WERI-Rb-1 (cell line): ENCODE results near the gene CDC45.
A peak's percentile ranks its signal among the peaks of the same experiment; 100 is the strongest.

ENCODE experiments used
- DNase-seq: peaks from one replicate; pipeline ENCODE4 v3.0.0-alpha.2; 2020
- H3K27ac ChIP-seq: fragments of 250-450 bp; sonication (Bioruptor Pico); 2 replicates; pipeline ENCODE4 v1.5.1; 2020; ENCODE audit warnings: mild to moderate bottlenecking, moderate library complexity
- H3K27me3 ChIP-seq: fragments of 250-450 bp; sonication (Bioruptor Pico); 2 replicates; pipeline ENCODE4 v1.5.1; 2021; ENCODE audit warnings: mild to moderate bottlenecking, low read depth, moderate library complexity; ENCODE audit not compliant: insufficient read depth, severe bottlenecking
- H3K36me3 ChIP-seq: fragments of 250-450 bp; sonication (Bioruptor Pico); 2 replicates; pipeline ENCODE4 v1.5.1; 2020; ENCODE audit warnings: mild to moderate bottlenecking, moderate library complexity
- H3K4me3 ChIP-seq: 2 replicates; pipeline ENCODE4 v1.5.1; 2011; ENCODE audit warnings: low read depth, mild to moderate bottlenecking, control low read depth, low read length
- H3K9me3 ChIP-seq: fragments of 250-450 bp; sonication (Bioruptor Pico); 2 replicates; pipeline ENCODE4 v1.5.1; 2021; ENCODE audit warnings: mild to moderate bottlenecking, moderate library complexity; ENCODE audit not compliant: severe bottlenecking
- TF ChIP-seq, protein P1 (sequence below): IDR thresholded peaks from 2 replicates; pipeline ENCODE4 v1.5.1; 2011; ENCODE audit warnings: low read depth, mild to moderate bottlenecking, control low read depth, inconsistent platforms, low read length

The CDC45 gene

GRCh38 chr22:19514831-19515565, 35.3 kb downstream of the CDC45 start:
- peak overlapping the region; percentile 99 for H3K27ac ChIP-seq
- DNase-seq: peak; percentile 96

DNA sequence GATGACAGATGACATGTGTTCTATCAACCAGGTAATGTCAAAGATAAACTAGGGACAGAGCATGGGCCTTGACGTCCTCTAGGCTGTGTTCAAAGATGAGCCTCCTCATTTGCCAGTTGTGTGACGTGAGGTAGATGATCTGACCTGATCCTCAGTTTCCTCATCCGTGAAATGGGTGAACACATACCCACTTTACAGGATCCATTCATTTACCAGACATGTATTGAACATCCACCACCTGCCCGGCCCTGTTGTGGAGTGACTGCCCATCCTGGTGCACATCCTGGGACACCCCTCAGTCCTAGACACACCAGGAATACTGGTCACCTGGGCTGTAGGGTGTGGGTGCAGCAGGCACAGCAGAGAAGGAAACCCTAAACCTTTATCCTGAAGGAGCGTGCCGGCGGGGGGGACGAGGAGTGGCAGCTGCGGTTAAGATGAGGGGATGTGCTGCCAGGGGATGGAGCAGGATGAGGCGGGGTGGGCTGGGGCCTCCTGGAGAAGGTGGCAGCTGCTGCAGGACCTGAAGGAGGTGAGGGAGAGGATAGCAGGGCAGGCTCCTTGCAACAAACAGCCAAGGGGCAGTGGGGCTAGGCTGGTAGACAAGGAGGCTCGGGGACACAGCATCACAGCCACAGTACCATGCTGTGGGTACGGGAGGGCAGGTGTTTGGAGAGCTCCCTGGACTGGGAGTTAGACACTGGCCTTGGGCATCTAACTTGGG, 36.1 kb downstream of the CDC45 start:
- peaks cover 66% of the 10 kb centered on the region for H3K36me3 ChIP-seq

More at GRCh38 chr22:19514831-19515565, 35.3 kb downstream of the CDC45 start:
- H3K9me3 ChIP-seq: peaks cover 3% of the 10 kb centered on the region
- no peak overlapping the region; the same call in 1 of the 2 replicates for H3K4me3 ChIP-seq
- peaks cover 67% of the 10 kb centered on the region for H3K36me3 ChIP-seq
- TF ChIP-seq, protein P1, sequence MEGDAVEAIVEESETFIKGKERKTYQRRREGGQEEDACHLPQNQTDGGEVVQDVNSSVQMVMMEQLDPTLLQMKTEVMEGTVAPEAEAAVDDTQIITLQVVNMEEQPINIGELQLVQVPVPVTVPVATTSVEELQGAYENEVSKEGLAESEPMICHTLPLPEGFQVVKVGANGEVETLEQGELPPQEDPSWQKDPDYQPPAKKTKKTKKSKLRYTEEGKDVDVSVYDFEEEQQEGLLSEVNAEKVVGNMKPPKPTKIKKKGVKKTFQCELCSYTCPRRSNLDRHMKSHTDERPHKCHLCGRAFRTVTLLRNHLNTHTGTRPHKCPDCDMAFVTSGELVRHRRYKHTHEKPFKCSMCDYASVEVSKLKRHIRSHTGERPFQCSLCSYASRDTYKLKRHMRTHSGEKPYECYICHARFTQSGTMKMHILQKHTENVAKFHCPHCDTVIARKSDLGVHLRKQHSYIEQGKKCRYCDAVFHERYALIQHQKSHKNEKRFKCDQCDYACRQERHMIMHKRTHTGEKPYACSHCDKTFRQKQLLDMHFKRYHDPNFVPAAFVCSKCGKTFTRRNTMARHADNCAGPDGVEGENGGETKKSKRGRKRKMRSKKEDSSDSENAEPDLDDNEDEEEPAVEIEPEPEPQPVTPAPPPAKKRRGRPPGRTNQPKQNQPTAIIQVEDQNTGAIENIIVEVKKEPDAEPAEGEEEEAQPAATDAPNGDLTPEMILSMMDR: no peak
- no peaks in the 10 kb centered on the region for H3K27me3 ChIP-seq

GRCh38 chr22:19516378-19517170, 36.9 kb downstream of the CDC45 start:
- Histone ChIP-seq H3K27me3 (no peaks in the 10 kb centered on the region), H3K36me3 (peaks cover 71% of the 10 kb centered on the region), H3K9me3 (peaks cover 3% of the 10 kb centered on the region), H3K4me3 (no peak overlapping the region), H3K27ac (peak overlapping the region; percentile 99)
- TF ChIP-seq, protein P1: no peak
- no peak for DNase-seq

More for the DNA sequence above, 36.1 kb downstream of the CDC45 start:
- Histone ChIP-seq H3K9me3 (peaks cover 3% of the 10 kb centered on the region), H3K27me3 (no peaks in the 10 kb centered on the region), H3K27ac (peak overlapping the region; percentile 99), H3K4me3 (no peak overlapping the region)
- DNase-seq: no peak
- TF ChIP-seq, protein P1: no peak

DNA sequence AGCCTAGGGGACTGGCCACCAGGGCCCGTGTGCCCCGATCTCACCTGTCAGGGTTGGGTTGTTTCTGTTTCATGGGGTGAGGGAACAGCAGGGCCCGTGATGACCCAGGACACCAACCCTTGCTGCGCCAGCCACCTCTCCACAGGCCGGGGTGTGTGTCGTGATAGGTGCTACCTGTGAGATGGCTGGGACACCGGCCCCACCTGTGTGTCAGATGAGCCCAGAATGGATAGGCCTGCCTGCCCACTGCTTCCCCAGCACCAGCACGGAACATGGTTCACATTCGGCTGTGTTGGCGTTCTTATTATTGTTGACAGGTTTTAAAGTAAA, 37.4 kb downstream of the CDC45 start:
- TF ChIP-seq, protein P1: no peak
- Histone ChIP-seq H3K36me3 (peaks cover 72% of the 10 kb centered on the region), H3K9me3 (peaks cover 3% of the 10 kb centered on the region), H3K27me3 (no peaks in the 10 kb centered on the region), H3K4me3 (no peak overlapping the region), H3K27ac (peak overlapping the region; percentile 99)
- no peak for DNase-seq

DNA sequence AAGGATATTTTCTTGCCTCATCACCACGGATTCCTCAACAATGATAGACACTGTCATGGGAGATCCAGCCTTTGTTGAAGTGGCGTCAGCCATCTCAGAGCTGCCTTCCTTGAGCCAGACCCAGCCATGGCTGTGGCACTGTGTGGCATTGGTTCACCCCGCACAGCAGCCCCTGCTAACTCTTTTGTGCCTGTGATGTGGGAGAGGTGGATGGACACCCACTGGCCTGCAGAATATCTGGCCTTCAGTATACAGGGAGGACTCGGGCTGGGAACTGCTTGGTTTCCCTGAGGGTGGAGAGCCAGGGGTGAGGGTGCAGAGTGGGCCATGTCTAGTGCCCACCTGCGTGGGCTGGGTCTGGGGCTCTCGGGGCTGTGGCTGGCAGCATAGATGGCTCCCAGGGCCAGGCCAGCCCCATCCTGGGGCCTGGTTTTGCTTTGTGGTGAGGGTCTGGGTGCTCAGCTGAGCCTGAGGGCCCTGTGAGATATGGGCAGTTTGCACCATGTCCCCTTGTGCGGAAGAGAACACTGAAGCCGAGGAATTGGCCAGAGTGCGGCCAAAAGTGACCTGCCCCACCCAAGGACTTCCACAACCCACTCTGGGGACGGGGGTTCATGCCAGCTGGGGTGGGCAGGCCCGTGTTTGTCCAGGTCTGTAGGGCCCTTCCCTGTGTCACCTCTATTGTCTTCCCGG, 38.3 kb downstream of the CDC45 start:
- Histone ChIP-seq H3K27ac (no peak overlapping the region), H3K9me3 (no peaks in the 10 kb centered on the region), H3K36me3 (peaks cover 67% of the 10 kb centered on the region), H3K27me3 (no peaks in the 10 kb centered on the region), H3K4me3 (no peak overlapping the region)
- TF ChIP-seq, protein P1: no peak
- DNase-seq: no peak
